H1 (cell line): Measurements from ENCODE around the gene SH2B3. TPM values are rescaled to one million over a fixed set of nuclear protein-coding genes. Genes with fewer than 3 reads are reported as not detected.

Source experiments
- CTCF ChIA-PET: fragments of 300-600 bp; sonication (Branson Sonifier 250); formaldehyde crosslinking; loops from one replicate; lab custom pipeline; 2021; ENCODE audit not compliant: partially characterized antibody; lab: Charles Lee
- POLR2A ChIA-PET: fragments of 300-600 bp; sonication (Branson Sonifier 250); formaldehyde crosslinking; loops from one replicate; lab custom pipeline; 2021; ENCODE audit warnings: inconsistent platforms; ENCODE audit not compliant: partially characterized antibody; lab: Charles Lee
- DNase-seq, 2 experiments: peaks; one replicate each; pipeline versions ENCODE4 v3.0.0 to v3.0.0-alpha.2; 2010 to 2022; ENCODE audit warnings: low spot score in 2 of 2, low read depth in 1 of 2, mixed read lengths in 1 of 2
- FAIRE-seq: peaks from 2 replicates; lab custom pipeline; 2011; peaks lifted over from hg19 to GRCh38; lab: Jason Lieb, UNC
- H2AFZ ChIP-seq: 2 replicates; pipeline ENCODE4 v1.8.1; 2012; ENCODE audit warnings: low read length, inconsistent platforms
- H2AK5ac ChIP-seq: 2 replicates; pipeline ENCODE4 v1.6.1; 2013; ENCODE audit warnings: low read depth, low read length
- H2BK120ac ChIP-seq: replicated peaks from 2 replicates; pipeline ENCODE3; 2013; ENCODE audit warnings: low read depth, low read length, inconsistent platforms
- H2BK12ac ChIP-seq: 2 replicates; pipeline ENCODE4 v1.6.1; 2013; ENCODE audit warnings: low read depth, low read length
- H2BK15ac ChIP-seq: 2 replicates; pipeline ENCODE4 v1.6.1; 2013; ENCODE audit warnings: low read length
- H2BK20ac ChIP-seq: 2 replicates; pipeline ENCODE4 v1.6.1; 2013; ENCODE audit warnings: low read length
- H2BK5ac ChIP-seq: 2 replicates; pipeline ENCODE4 v1.6.1; 2013; ENCODE audit warnings: low read depth, low read length
- H3K14ac ChIP-seq: 2 replicates; pipeline ENCODE4 v1.6.1; 2013; ENCODE audit warnings: inconsistent platforms; ENCODE audit not compliant: insufficient read length
- H3K18ac ChIP-seq: 2 replicates; pipeline ENCODE4 v1.6.1; 2013; ENCODE audit warnings: low read length; ENCODE audit errors: extremely low read depth
- H3K23ac ChIP-seq: 2 replicates; pipeline ENCODE4 v1.6.1; 2013; ENCODE audit warnings: inconsistent platforms; ENCODE audit not compliant: insufficient read length
- H3K23me2 ChIP-seq: 2 replicates; pipeline ENCODE4 v1.6.1; 2013; ENCODE audit warnings: low read depth, low read length
- H3K27ac ChIP-seq: 2 replicates; pipeline ENCODE4 v1.6.1; 2011; ENCODE audit warnings: low read depth, low read length, inconsistent platforms
- H3K27me3 ChIP-seq, 4 experiments: replicated peaks in 1 of 4; 1 replicate in 1 of 4; 2 replicates in 3 of 4; pipeline versions ENCODE4 v1.6.1 to v1.8.1; 2011 to 2013; ENCODE audit warnings: low read length in 3 of 4, mild to moderate bottlenecking in 3 of 4, inconsistent platforms in 2 of 4, mixed read lengths in 2 of 4, moderate library complexity in 1 of 4; ENCODE audit not compliant: control insufficient read depth in 3 of 4, insufficient read depth in 3 of 4; ENCODE audit errors: extremely low read depth in 1 of 4
- H3K36me3 ChIP-seq, 4 experiments: 2 replicates each; pipeline versions ENCODE4 v1.6.1 to v1.8.1; 2011 to 2013; ENCODE audit warnings: mild to moderate bottlenecking in 4 of 4, low read length in 3 of 4, moderate library complexity in 2 of 4, control low read depth in 1 of 4, inconsistent platforms in 1 of 4; ENCODE audit not compliant: insufficient read depth in 4 of 4, control insufficient read depth in 2 of 4
- H3K4ac ChIP-seq: replicated peaks from 2 replicates; pipeline ENCODE3; 2013; ENCODE audit warnings: low read length, low read depth, mixed read lengths, inconsistent platforms; ENCODE audit not compliant: insufficient read length
- H3K4me1 ChIP-seq, 4 experiments: replicated peaks in 1 of 4; 1 replicate in 1 of 4; 2 replicates in 3 of 4; pipeline versions ENCODE4 v1.6.1 to v1.8.1; 2011 to 2013; ENCODE audit warnings: low read length in 3 of 4, inconsistent platforms in 2 of 4, mixed read lengths in 1 of 4; ENCODE audit not compliant: insufficient read depth in 4 of 4, control insufficient read depth in 3 of 4
- H3K4me2 ChIP-seq, 2 experiments: 2 replicates each; pipeline versions ENCODE4 v1.6.1 to v1.8.1; 2011 to 2013; ENCODE audit warnings: low read depth in 2 of 2, low read length in 2 of 2, control low read depth in 1 of 2, inconsistent platforms in 1 of 2, mild to moderate bottlenecking in 1 of 2; ENCODE audit not compliant: insufficient read depth in 1 of 2
- H3K4me3 ChIP-seq, 4 experiments: fragments of 200-600, 300-600 bp in 1 of 4; sonication (generic), shearing (Covaris generic), sonication (Bioruptor Twin) in 1 of 4; 2 replicates each; pipeline versions ENCODE4 v1.5.1 to v1.8.1; 2011 to 2016; ENCODE audit warnings: low read length in 4 of 4, low read depth in 3 of 4, control low read depth in 2 of 4, inconsistent platforms in 2 of 4, mild to moderate bottlenecking in 2 of 4, mixed read lengths in 1 of 4, moderate library complexity in 1 of 4; ENCODE audit not compliant: insufficient read depth in 2 of 4; ENCODE audit errors: extremely low read depth in 1 of 4
- H3K56ac ChIP-seq: replicated peaks from 2 replicates; pipeline ENCODE3; 2013; ENCODE audit warnings: low read depth, mild to moderate bottlenecking, mixed read lengths, low read length, inconsistent platforms; ENCODE audit not compliant: insufficient read length
- H3K79me1 ChIP-seq: 2 replicates; pipeline ENCODE4 v1.6.1; 2013; ENCODE audit warnings: low read depth, low read length, control low read depth
- H3K79me2 ChIP-seq, 2 experiments: 2 replicates each; pipeline versions ENCODE4 v1.6.1 to v1.8.1; 2012 to 2013; ENCODE audit warnings: low read length in 2 of 2, mild to moderate bottlenecking in 2 of 2, inconsistent platforms in 1 of 2; ENCODE audit not compliant: insufficient read depth in 2 of 2, control insufficient read depth in 1 of 2
- H3K9ac ChIP-seq, 4 experiments: replicated peaks in 1 of 4; 1 replicate in 1 of 4; 2 replicates in 3 of 4; pipeline versions ENCODE4 v1.6.1 to v1.8.1; 2011 to 2013; ENCODE audit warnings: low read depth in 3 of 4, low read length in 3 of 4, control low read depth in 2 of 4, mild to moderate bottlenecking in 2 of 4, moderate library complexity in 2 of 4, inconsistent platforms in 1 of 4; ENCODE audit errors: extremely low read depth in 1 of 4
- H3K9me3 ChIP-seq, 2 experiments: 2 replicates each; pipeline versions ENCODE4 v1.6.1 to v1.8.1; 2012 to 2013; ENCODE audit warnings: mild to moderate bottlenecking in 2 of 2, moderate library complexity in 2 of 2, control low read depth in 1 of 2, inconsistent platforms in 1 of 2, low read depth in 1 of 2, low read length in 1 of 2, mixed read lengths in 1 of 2; ENCODE audit not compliant: insufficient read depth in 2 of 2
- H4K20me1 ChIP-seq, 2 experiments: replicated peaks in 1 of 2; 2 replicates each; pipeline versions ENCODE3 to v1.8.1; 2011 to 2013; ENCODE audit warnings: inconsistent platforms in 2 of 2, low read length in 2 of 2, mild to moderate bottlenecking in 1 of 2; ENCODE audit not compliant: insufficient read depth in 2 of 2, control insufficient read depth in 1 of 2
- H4K5ac ChIP-seq: 2 replicates; pipeline ENCODE4 v1.6.1; 2013; ENCODE audit warnings: low read length, low read depth, mixed read lengths, inconsistent platforms; ENCODE audit not compliant: insufficient read length
- H4K8ac ChIP-seq: 2 replicates; pipeline ENCODE4 v1.8.0; 2013; ENCODE audit warnings: mild to moderate bottlenecking, moderate library complexity, low read length, inconsistent platforms; ENCODE audit not compliant: insufficient read depth; ENCODE audit errors: extremely low read depth
- H4K91ac ChIP-seq: replicated peaks from 2 replicates; pipeline ENCODE3; 2013; ENCODE audit warnings: low read length, mixed read lengths, inconsistent platforms; ENCODE audit not compliant: insufficient read length
- EZH2 ChIP-seq: fragments of 200-600 bp; sonication (generic); IDR thresholded peaks from 2 replicates; pipeline ENCODE4 v1.7.1; 2012; ENCODE audit warnings: low read depth, mild to moderate bottlenecking, moderate library complexity, low read length, inconsistent platforms; ENCODE audit not compliant: severe bottlenecking
- HDAC6 ChIP-seq: IDR thresholded peaks from one replicate; pipeline ENCODE4 v1.7.1; 2012; ENCODE audit warnings: low read depth, mild to moderate bottlenecking, inconsistent platforms, low read length, moderate library complexity
- KDM1A ChIP-seq: fragments of 200-600, 300-600 bp; sonication (generic); IDR thresholded peaks from 2 replicates; pipeline ENCODE4 v1.7.1; 2016; ENCODE audit warnings: mild to moderate bottlenecking, low read length, borderline replicate concordance
- KDM5A ChIP-seq: fragments of 200-600 bp; IDR thresholded peaks from 2 replicates; pipeline ENCODE4 v1.7.1; 2012; ENCODE audit warnings: mild to moderate bottlenecking, low read length, inconsistent platforms, mixed read lengths
- POU5F1 ChIP-seq: IDR thresholded peaks from 2 replicates; pipeline ENCODE4 v1.6.1; 2011; ENCODE audit warnings: low read depth, mild to moderate bottlenecking, low read length, moderate library complexity
- SIRT6 ChIP-seq: IDR thresholded peaks from one replicate; pipeline ENCODE4 v1.7.1; 2012; ENCODE audit warnings: low read length, inconsistent platforms
- SP4 ChIP-seq: IDR thresholded peaks from 2 replicates; pipeline ENCODE4 v1.6.1; 2012; ENCODE audit warnings: low read length, inconsistent platforms
- ZNF274 ChIP-seq: IDR thresholded peaks from 2 replicates; pipeline ENCODE4 v1.7.0; 2012; ENCODE audit warnings: low read length, borderline replicate concordance; ENCODE audit errors: extremely low read depth
- WGBS, 2 experiments: shearing (Covaris generic) in 1 of 2; methylation state at CpG; one replicate each; pipeline versions ENCODE4 v1.1.6 to v1.1.7; 2013 to 2015; ENCODE audit warnings: low lambda C conversion rate in 2 of 2, mixed read lengths in 2 of 2, inconsistent platforms in 1 of 2, low coverage in 1 of 2, missing lambda C conversion rate in 1 of 2; ENCODE audit not compliant: insufficient replicate concordance in 2 of 2, insufficient coverage in 1 of 2, insufficient read length in 1 of 2; ENCODE audit errors: extremely low coverage in 1 of 2, missing lambda C conversion rate in 1 of 2; 5-methylcytosine and 5-hydroxymethylcytosine counted together
- polyA plus RNA-seq, 7 experiments: library from polyadenylated mRNA; depleted of rRNA in 3 of 7; stranded (reverse) in 5 of 7; unstranded in 2 of 7; fragments of >200 nt in 5 of 7; fragments of 200-250 nt in 2 of 7; gene quantifications; 1 replicate in 5 of 7; 2 replicates in 1 of 7; 4 replicates in 1 of 7; pipeline versions ENCODE4 v1.2.1 to v1.2.3, GENCODE V29; 2011 to 2013; ENCODE audit warnings: missing spikeins in 2 of 7, mixed read lengths in 2 of 7
- total RNA-seq: library from RNA; stranded (reverse); fragmentation: NEBNext Ultra II Directional; extraction: Animal tissue kit (Norgen Biotek cat#: 25700); gene quantifications from 2 replicates; pipeline ENCODE4 v1.2.1, GENCODE V29; 2021
- TF ChIP-seq, protein P1 (sequence below): IDR thresholded peaks from 2 replicates; pipeline ENCODE4 v1.6.1; 2012; ENCODE audit warnings: inconsistent platforms

Gene SH2B3
- total and polyA plus RNA-seq, 2 of the 8 experiments (the other 6 are each of a cell fraction or from before 2014, with no cell fraction given): 20.8 to 34.1 TPM

DNA sequence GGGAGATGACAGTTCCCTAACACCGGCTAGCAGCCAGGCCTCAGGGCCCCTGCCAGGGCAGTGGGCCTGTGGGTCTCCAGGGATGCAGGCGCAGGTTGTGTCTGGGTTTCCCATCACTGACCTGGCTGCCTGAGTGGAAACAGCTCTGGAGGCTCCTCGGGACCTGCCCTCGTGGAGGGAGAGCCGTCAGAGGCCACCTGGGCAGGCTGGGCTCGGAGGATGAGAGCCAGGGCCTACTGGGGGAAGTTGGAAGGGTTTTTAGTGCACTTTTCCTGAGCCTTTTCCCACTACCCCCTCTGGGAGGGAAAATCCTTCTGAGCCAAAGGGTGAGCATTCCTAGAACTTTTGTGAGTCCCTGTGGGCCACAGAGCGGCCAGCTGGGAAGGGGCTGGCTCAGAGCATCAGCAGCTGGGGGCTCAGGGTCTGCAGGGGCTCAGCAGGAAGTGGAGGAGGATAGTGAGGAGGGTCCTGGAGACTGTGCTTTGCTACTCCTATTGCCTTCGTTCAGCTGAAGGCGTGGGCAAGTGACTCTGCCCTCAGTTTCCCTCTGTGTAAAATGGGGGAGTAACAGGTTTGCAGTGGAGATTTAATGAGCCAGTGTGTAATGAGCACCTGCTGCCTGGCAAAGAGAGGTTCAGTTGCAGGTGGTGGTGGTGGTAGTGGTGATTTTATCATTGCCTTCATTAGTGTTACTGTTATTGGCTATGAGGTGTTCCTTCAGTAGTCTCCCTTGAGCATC is 1.8 kb downstream of the SH2B3 start:
- Histone ChIP-seq H3K4ac (no peak overlapping the region), H2BK5ac (no peak overlapping the region; the same call in 1 of the 2 replicates), H3K4me3 (peak overlapping the region in 3 of 4 experiments; percentile 76 to 93 (median 78); a peak in 5 of 8 replicates), H3K27ac (no peak overlapping the region), H3K9me3 (no peaks in the 10 kb centered on the region), H3K14ac (no peak overlapping the region), H3K36me3 (no peaks in the 10 kb centered on the region), H3K9ac (no peak overlapping the region; a peak in 2 of 7 replicates), H2BK20ac (no peak overlapping the region), H3K23ac (no peak overlapping the region), H3K56ac (no peak overlapping the region), H2AFZ (no peak overlapping the region), H2BK12ac (no peak overlapping the region), H4K5ac (no peak overlapping the region), H3K4me1 (peaks cover 13 to 65% (median 47%) of the 10 kb centered on the region in 4 experiments), H4K20me1 (peaks cover 14 to 20% of the 10 kb centered on the region in 2 experiments), H3K79me1 (peaks cover 14% of the 10 kb centered on the region), H2BK120ac (no peak overlapping the region), H4K8ac (no peak overlapping the region), H4K91ac (no peak overlapping the region), H3K18ac (peak overlapping the region; percentile 6; the same call in 1 of the 2 replicates), H3K79me2 (peaks cover 33 to 62% of the 10 kb centered on the region in 2 experiments), H3K27me3 (no peaks in the 10 kb centered on the region), H2AK5ac (no peak overlapping the region), H3K4me2 (peak overlapping the region; percentile 90 to 97), H2BK15ac (peak overlapping the region; percentile 32; the same call in 1 of the 2 replicates), H3K23me2 (peaks cover 11% of the 10 kb centered on the region; the same call in 1 of the 2 replicates)
- no peak for TF ChIP-seq KDM5A
- TF ChIP-seq SP4: no peak
- TF ChIP-seq HDAC6: no peak
- no peak for TF ChIP-seq ZNF274
- no peak for TF ChIP-seq POU5F1
- no peak for TF ChIP-seq EZH2
- TF ChIP-seq SIRT6: no peak
- no peak for TF ChIP-seq KDM1A
- TF ChIP-seq, protein P1, sequence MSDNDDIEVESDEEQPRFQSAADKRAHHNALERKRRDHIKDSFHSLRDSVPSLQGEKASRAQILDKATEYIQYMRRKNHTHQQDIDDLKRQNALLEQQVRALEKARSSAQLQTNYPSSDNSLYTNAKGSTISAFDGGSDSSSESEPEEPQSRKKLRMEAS: no peak
- CTCF ChIA-PET: interaction anchor here (1.2 to 22.8 kb wide), 2 partner anchors 12 to 41 kb away, joined by 3 to 838 read pairs; no protein-coding TSS in a partner anchor
- 68% methylated on average over 9 of the region's 9 CpGs; no CpG with 5 or more reads in 1 of the 2 experiments for WGBS, 2 experiments
- DNase-seq: no peak
- no peak for FAIRE-seq
- POLR2A ChIA-PET: interaction anchor here (0.8 to 6.4 kb wide), 9 partner anchors 17 to 470 kb away, joined by 3 to 64 read pairs (median 4); no protein-coding TSS in a partner anchor
